Measurements from ENCODE around the gene VSIG2. TPM values are rescaled to one million over a fixed set of nuclear protein-coding genes. Genes with fewer than 3 reads are reported as not detected.

Gene VSIG2
- total RNA-seq, 1 donor from 2014 or later = 2.6 TPM

DNA sequence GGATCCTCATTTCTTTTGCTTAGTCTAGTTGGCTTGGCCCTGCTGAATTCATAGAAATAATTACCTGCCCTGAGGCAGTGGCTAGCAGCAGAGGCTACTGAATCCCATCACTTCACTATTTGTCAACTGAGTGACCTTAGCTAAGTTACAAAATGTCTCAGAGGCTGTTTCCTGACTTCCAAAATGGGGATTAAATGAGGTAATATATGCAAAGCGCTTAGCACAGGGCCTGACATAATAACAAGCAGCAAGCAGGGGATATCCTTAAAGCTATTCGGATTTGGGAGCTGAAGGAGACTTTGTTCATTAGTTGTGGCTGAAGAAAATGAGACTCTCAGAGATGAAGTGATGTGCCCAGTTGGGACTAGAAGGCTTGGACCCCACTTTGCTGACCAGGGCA is 9.5 kb downstream of the VSIG2 start:
- no peak for DNase-seq (ENCODE audit: low spot score, unreplicated experiment)
- TF ChIP-seq, protein P1, sequence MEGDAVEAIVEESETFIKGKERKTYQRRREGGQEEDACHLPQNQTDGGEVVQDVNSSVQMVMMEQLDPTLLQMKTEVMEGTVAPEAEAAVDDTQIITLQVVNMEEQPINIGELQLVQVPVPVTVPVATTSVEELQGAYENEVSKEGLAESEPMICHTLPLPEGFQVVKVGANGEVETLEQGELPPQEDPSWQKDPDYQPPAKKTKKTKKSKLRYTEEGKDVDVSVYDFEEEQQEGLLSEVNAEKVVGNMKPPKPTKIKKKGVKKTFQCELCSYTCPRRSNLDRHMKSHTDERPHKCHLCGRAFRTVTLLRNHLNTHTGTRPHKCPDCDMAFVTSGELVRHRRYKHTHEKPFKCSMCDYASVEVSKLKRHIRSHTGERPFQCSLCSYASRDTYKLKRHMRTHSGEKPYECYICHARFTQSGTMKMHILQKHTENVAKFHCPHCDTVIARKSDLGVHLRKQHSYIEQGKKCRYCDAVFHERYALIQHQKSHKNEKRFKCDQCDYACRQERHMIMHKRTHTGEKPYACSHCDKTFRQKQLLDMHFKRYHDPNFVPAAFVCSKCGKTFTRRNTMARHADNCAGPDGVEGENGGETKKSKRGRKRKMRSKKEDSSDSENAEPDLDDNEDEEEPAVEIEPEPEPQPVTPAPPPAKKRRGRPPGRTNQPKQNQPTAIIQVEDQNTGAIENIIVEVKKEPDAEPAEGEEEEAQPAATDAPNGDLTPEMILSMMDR (IDR thresholded peaks at IDR 0.05; ENCODE audit: unreplicated experiment) = no peak
- no peaks in the 10 kb centered on the region for H3K36me3 Mint-ChIP-seq (ENCODE audit: insufficient read depth)
- H3K4me3 Mint-ChIP-seq (ENCODE audit: low read depth) = no peak overlapping the region
- peaks cover 93% of the 10 kb centered on the region for H3K27me3 Mint-ChIP-seq
- H3K9me3 Mint-ChIP-seq (ENCODE audit: low read depth) = no peaks in the 10 kb centered on the region
- no peak overlapping the region for H3K27ac Mint-ChIP-seq
- H3K4me1 Mint-ChIP-seq (ENCODE audit: low read depth) = peaks cover 20% of the 10 kb centered on the region

DNA sequence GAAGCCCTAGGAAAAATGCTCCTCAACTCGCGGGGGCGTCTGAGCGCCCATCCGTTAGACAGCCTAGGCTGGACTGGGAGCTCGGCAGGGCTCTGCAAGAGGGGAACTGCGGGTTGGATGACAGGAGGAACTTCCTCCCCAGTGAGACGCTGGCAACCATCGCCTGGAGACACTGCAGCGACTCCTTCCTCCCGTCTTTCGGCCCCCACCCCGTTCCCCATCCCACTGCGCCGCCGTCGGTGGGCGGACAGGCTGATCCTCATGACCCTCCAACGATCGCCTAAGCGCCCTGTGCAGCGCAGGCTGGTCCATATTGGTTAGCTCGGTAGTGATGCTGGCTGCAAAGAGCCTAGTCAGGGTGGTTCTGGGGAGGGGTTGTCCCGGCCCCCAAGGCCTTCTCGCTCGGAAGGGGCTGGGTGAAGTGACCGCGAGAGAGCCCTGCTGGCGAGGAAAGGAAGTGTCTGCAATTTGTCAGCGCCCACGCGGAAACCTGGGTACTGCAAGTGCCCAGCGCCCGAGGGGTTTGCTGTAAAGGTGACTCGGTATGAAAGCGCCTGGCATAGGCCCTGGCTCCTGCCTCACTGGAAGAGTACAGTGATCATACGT is 11.7 kb downstream of the VSIG2 start:
- DNase-seq (ENCODE audit: low spot score, unreplicated experiment) = no peak
- Mint-ChIP-seq H3K9me3 (ENCODE audit: low read depth) (no peaks in the 10 kb centered on the region), H3K27ac (no peak overlapping the region), H3K4me3 (ENCODE audit: low read depth) (peak overlapping the region; percentile 57), H3K36me3 (ENCODE audit: insufficient read depth) (no peaks in the 10 kb centered on the region), H3K27me3 (peaks cover 92% of the 10 kb centered on the region), H3K4me1 (ENCODE audit: low read depth) (peaks cover 11% of the 10 kb centered on the region)
- TF ChIP-seq, protein P1 (IDR thresholded peaks at IDR 0.05; ENCODE audit: unreplicated experiment) = peak; percentile 57

DNA sequence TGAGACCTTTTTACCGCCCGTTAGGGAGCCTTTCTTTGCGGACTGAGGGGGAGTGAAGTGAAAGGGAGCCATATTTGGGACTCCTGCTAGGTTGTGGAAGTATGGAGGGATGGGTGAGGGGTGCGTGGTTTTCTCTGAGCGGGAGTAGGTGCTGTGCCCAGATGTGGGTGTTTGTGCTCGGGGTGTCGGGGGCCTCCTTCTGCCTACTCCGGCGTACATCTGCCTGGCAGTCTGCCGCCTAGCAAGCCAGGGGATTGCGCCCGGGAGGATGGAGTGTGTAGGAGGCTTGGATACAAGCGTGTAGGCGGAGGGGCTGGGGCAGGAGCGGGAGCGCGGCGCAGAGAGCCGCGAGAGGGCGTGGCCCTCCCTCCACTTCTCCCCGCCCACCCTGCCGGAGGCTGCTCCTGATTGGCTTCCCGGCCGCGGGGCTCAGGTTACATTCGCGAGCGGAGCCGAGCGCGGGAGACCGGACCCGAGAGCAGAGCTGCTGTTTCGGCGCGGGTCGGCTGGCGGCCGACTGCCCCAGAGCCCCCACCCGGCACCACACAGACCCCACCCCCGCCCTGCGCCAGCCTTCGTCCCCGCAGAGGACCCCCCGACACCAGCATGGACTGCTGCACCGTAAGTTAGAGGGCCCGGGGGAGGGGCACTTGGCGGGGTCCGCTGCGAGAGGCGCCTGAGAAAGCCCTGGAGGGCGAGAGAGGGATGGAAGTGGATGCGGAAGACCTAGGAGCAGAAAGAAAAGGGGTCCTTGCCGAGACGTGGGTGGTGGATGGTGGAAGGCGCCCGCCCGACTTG is 12.4 kb downstream of the VSIG2 start, which contains the start of gene NRGN:
Gene NRGN (plus strand): TSS at position 464 of the 798 bp plus-strand sequence. CDS start 143 bp downstream, at position 607.
- H3K36me3 Mint-ChIP-seq (ENCODE audit: insufficient read depth) = no peaks in the 10 kb centered on the region
- H3K9me3 Mint-ChIP-seq (ENCODE audit: low read depth) = no peaks in the 10 kb centered on the region
- peak within 1 kb of the TSS; percentile 57 for H3K4me3 Mint-ChIP-seq (ENCODE audit: low read depth)
- TF ChIP-seq, protein P1 (IDR thresholded peaks at IDR 0.05; ENCODE audit: unreplicated experiment) = no peak
- H3K4me1 Mint-ChIP-seq (ENCODE audit: low read depth) = peaks cover 7% of the 10 kb centered on the region
- DNase-seq (ENCODE audit: low spot score, unreplicated experiment) = peak; percentile 88
- H3K27me3 Mint-ChIP-seq = peaks cover 90% of the 10 kb centered on the region
- H3K27ac Mint-ChIP-seq = peak within 1 kb of the TSS; percentile 17

DNA sequence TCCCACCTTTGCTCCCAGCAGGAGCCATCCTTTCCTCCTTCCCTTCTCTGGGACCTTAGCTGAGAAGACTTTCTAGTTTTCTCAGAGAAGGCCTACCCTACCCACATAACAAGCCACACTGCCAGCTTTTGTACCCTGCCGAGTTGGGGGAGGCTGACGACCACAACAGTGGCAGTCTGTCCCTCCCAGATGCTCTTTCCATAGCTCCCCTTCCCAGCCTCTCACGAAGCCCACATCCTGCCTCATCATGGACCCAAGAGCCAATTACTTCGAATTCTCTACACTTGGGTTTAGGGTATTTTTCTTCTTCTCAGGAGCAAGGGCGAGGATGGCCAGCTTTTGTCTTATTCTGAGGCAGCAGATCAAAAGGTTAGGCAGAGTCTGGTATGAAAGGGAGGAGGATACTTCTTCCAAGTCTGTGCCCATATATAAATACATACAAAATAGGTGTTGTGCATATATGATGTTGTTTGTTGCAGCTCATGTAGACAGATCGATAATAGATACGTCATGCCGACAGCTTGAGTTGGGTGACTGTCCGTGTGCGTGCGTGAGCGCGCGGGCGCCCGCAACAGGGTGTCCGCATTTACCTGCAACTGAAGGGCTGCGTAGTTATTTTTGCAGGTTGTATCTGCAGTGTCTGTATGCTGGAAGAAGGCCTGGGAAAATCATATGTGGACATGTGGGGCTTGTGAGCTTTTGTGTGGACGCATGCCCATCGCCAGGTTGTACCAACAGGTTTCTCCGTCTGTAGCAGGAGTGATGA is 13.2 kb downstream of the VSIG2 start:
- H3K4me3 Mint-ChIP-seq (ENCODE audit: low read depth) = peak overlapping the region; percentile 57
- H3K36me3 Mint-ChIP-seq (ENCODE audit: insufficient read depth) = no peaks in the 10 kb centered on the region
- H3K9me3 Mint-ChIP-seq (ENCODE audit: low read depth) = no peaks in the 10 kb centered on the region
- peaks cover 7% of the 10 kb centered on the region for H3K4me1 Mint-ChIP-seq (ENCODE audit: low read depth)
- peaks cover 90% of the 10 kb centered on the region for H3K27me3 Mint-ChIP-seq
- TF ChIP-seq, protein P1 (IDR thresholded peaks at IDR 0.05; ENCODE audit: unreplicated experiment) = no peak
- H3K27ac Mint-ChIP-seq = peak overlapping the region; percentile 17
- no peak for DNase-seq (ENCODE audit: low spot score, unreplicated experiment)
